IPS-15b (cell line): ENCODE results near the gene FBXO48.

ENCODE experiments used
- H3K27me3 ChIP-seq: one replicate; pipeline ENCODE4 v1.6.1; 2013; ENCODE audit warnings: low read length; ENCODE audit not compliant: control insufficient read depth, insufficient read depth
- H3K36me3 ChIP-seq: one replicate; pipeline ENCODE4 v1.6.1; 2013; ENCODE audit warnings: low read length; ENCODE audit not compliant: control insufficient read depth, insufficient read depth
- H3K4me1 ChIP-seq: one replicate; pipeline ENCODE4 v1.6.1; 2013; ENCODE audit warnings: mild to moderate bottlenecking, low read length; ENCODE audit not compliant: control insufficient read depth, insufficient read depth
- H3K4me3 ChIP-seq: one replicate; pipeline ENCODE4 v1.5.1; 2013; ENCODE audit warnings: low read depth, low read length
- H3K9ac ChIP-seq: one replicate; pipeline ENCODE4 v1.6.1; 2013; ENCODE audit warnings: low read depth, mild to moderate bottlenecking, low read length
- H3K9me3 ChIP-seq: one replicate; pipeline ENCODE4 v1.6.1; 2013; ENCODE audit warnings: mild to moderate bottlenecking, low read length; ENCODE audit not compliant: control insufficient read depth, insufficient read depth

The FBXO48 gene

GRCh38 chr2:68467077-68467960 is at the start of gene FBXO48, which contains the start of gene APLF:
Gene FBXO48 (minus strand): TSS chr2:68467294. CDS start chr2:68465145, 2,149 bp downstream.
Gene APLF (plus strand): TSS chr2:68467585. CDS start chr2:68467732, 147 bp downstream.
- no peaks in the 10 kb centered on the region for H3K9me3 ChIP-seq
- H3K4me1 ChIP-seq: no peaks in the 10 kb centered on the region
- H3K9ac ChIP-seq: peak within 1 kb of the TSS; percentile 77
- H3K36me3 ChIP-seq: no peaks in the 10 kb centered on the region
- H3K27me3 ChIP-seq: peaks cover 2% of the 10 kb centered on the region
- peak within 1 kb of the TSS; percentile 90 for H3K4me3 ChIP-seq

GRCh38 chr2:68516051-68516955 is 49.2 kb upstream of the FBXO48 start:
- Histone ChIP-seq H3K4me3 (no peak overlapping the region), H3K36me3 (no peaks in the 10 kb centered on the region), H3K9ac (no peak overlapping the region), H3K9me3 (no peaks in the 10 kb centered on the region), H3K4me1 (no peaks in the 10 kb centered on the region), H3K27me3 (no peaks in the 10 kb centered on the region)

GRCh38 chr2:68514316-68514929 is 47.3 kb upstream of the FBXO48 start:
- H3K27me3 ChIP-seq: no peaks in the 10 kb centered on the region
- H3K36me3 ChIP-seq: no peaks in the 10 kb centered on the region
- no peak overlapping the region for H3K9ac ChIP-seq
- no peaks in the 10 kb centered on the region for H3K4me1 ChIP-seq
- no peaks in the 10 kb centered on the region for H3K9me3 ChIP-seq
- no peak overlapping the region for H3K4me3 ChIP-seq

- Histone ChIP-seq H3K9me3 (no peaks in the 10 kb centered on the region), H3K9ac (no peak overlapping the region), H3K36me3 (no peaks in the 10 kb centered on the region), H3K4me1 (no peaks in the 10 kb centered on the region), H3K4me3 (no peak overlapping the region), H3K27me3 (no peaks in the 10 kb centered on the region)
These were observed 45.9 kb upstream of the FBXO48 start for GRCh38 chr2:68512966-68513365.

GRCh38 chr2:68512326-68512725 is 45.2 kb upstream of the FBXO48 start:
- no peaks in the 10 kb centered on the region for H3K36me3 ChIP-seq
- H3K9me3 ChIP-seq: no peaks in the 10 kb centered on the region
- H3K4me1 ChIP-seq: no peaks in the 10 kb centered on the region
- no peak overlapping the region for H3K4me3 ChIP-seq
- no peak overlapping the region for H3K9ac ChIP-seq
- no peaks in the 10 kb centered on the region for H3K27me3 ChIP-seq

GRCh38 chr2:68506170-68506569 is 39.1 kb upstream of the FBXO48 start:
- Histone ChIP-seq H3K4me3 (no peak overlapping the region), H3K9ac (no peak overlapping the region), H3K4me1 (peaks cover 3% of the 10 kb centered on the region), H3K27me3 (no peaks in the 10 kb centered on the region), H3K36me3 (no peaks in the 10 kb centered on the region), H3K9me3 (no peaks in the 10 kb centered on the region)

GRCh38 chr2:68505603-68506159 is 38.6 kb upstream of the FBXO48 start:
- H3K27me3 ChIP-seq: no peaks in the 10 kb centered on the region
- H3K4me3 ChIP-seq: no peak overlapping the region
- peaks cover 3% of the 10 kb centered on the region for H3K4me1 ChIP-seq
- H3K9ac ChIP-seq: no peak overlapping the region
- H3K9me3 ChIP-seq: no peaks in the 10 kb centered on the region
- no peaks in the 10 kb centered on the region for H3K36me3 ChIP-seq

GRCh38 chr2:68501768-68502167 is 34.7 kb upstream of the FBXO48 start:
- Histone ChIP-seq H3K4me1 (peaks cover 3% of the 10 kb centered on the region), H3K27me3 (no peaks in the 10 kb centered on the region), H3K9ac (no peak overlapping the region), H3K9me3 (no peaks in the 10 kb centered on the region), H3K4me3 (no peak overlapping the region), H3K36me3 (no peaks in the 10 kb centered on the region)

GRCh38 chr2:68500649-68501048 is 33.6 kb upstream of the FBXO48 start:
- no peak overlapping the region for H3K9ac ChIP-seq
- H3K9me3 ChIP-seq: peaks cover 5% of the 10 kb centered on the region
- no peaks in the 10 kb centered on the region for H3K36me3 ChIP-seq
- no peak overlapping the region for H3K4me3 ChIP-seq
- peaks cover 3% of the 10 kb centered on the region for H3K4me1 ChIP-seq
- H3K27me3 ChIP-seq: no peaks in the 10 kb centered on the region

- Histone ChIP-seq H3K36me3 (no peaks in the 10 kb centered on the region), H3K27me3 (no peaks in the 10 kb centered on the region), H3K9me3 (peaks cover 5% of the 10 kb centered on the region), H3K9ac (no peak overlapping the region), H3K4me3 (no peak overlapping the region), H3K4me1 (no peaks in the 10 kb centered on the region)
These were observed 32.0 kb upstream of the FBXO48 start for GRCh38 chr2:68499133-68499532.

- Histone ChIP-seq H3K36me3 (no peaks in the 10 kb centered on the region), H3K4me1 (no peaks in the 10 kb centered on the region), H3K9me3 (peaks cover 5% of the 10 kb centered on the region), H3K9ac (no peak overlapping the region), H3K4me3 (no peak overlapping the region), H3K27me3 (no peaks in the 10 kb centered on the region)
These were observed 24.5 kb upstream of the FBXO48 start for GRCh38 chr2:68491582-68491981.
